ENCODE data around the gene ZNF366.

The ZNF366 gene

GRCh38 chr5:72438141-72438540 lies 69.1 kb downstream of the ZNF366 start:
- H3K4me3 ChIP-seq = no peak overlapping the region
- DNase-seq (ENCODE audit: low spot score) = no peak
- TF ChIP-seq CTCF (IDR thresholded peaks at IDR 0.05) = no peak
- H3K27ac ChIP-seq = peak overlapping the region; percentile 72 to 86

GRCh38 chr5:72436796-72437471 lies 70.3 kb downstream of the ZNF366 start:
- Histone ChIP-seq H3K4me3 (no peak overlapping the region), H3K27ac (peak overlapping the region; percentile 13 to 86)
- DNase-seq (ENCODE audit: low spot score) = no peak
- no peak for TF ChIP-seq CTCF (IDR thresholded peaks at IDR 0.05)

- TF ChIP-seq CTCF (IDR thresholded peaks at IDR 0.05) = no peak
- no peak overlapping the region for H3K4me3 ChIP-seq
- no peak for DNase-seq (ENCODE audit: low spot score)
- peak overlapping the region; percentile 66 to 86 for H3K27ac ChIP-seq
Measured at GRCh38 chr5:72434781-72435437, 72.3 kb downstream of the ZNF366 start.

GRCh38 chr5:72434056-72434780 lies 73.0 kb downstream of the ZNF366 start:
- no peak for TF ChIP-seq CTCF (IDR thresholded peaks at IDR 0.05)
- Histone ChIP-seq H3K4me3 (no peak overlapping the region), H3K27ac (peak overlapping the region; percentile 66 to 86)
- DNase-seq (ENCODE audit: low spot score) = no peak

GRCh38 chr5:72433522-72433921 lies 73.7 kb downstream of the ZNF366 start:
- TF ChIP-seq CTCF (IDR thresholded peaks at IDR 0.05) = no peak
- no peak for DNase-seq (ENCODE audit: low spot score)
- Histone ChIP-seq H3K27ac (peak overlapping the region; percentile 66 to 86), H3K4me3 (no peak overlapping the region)

GRCh38 chr5:72428669-72429068 lies 78.5 kb downstream of the ZNF366 start:
- DNase-seq (ENCODE audit: low spot score) = no peak
- H3K4me3 ChIP-seq = no peak overlapping the region
- TF ChIP-seq CTCF (IDR thresholded peaks at IDR 0.05) = no peak
- peak overlapping the region; percentile 61 to 76 for H3K27ac ChIP-seq

Measured in coronary artery (tissue), 2 donors.